ENCODE results near the gene SH3D19.
"Not testable (repeated sequence)": the region's sequence is repeated elsewhere in the genome, so short reads cannot be mapped to it uniquely, and the experiment has no call there.

SH3D19 gene

DNA sequence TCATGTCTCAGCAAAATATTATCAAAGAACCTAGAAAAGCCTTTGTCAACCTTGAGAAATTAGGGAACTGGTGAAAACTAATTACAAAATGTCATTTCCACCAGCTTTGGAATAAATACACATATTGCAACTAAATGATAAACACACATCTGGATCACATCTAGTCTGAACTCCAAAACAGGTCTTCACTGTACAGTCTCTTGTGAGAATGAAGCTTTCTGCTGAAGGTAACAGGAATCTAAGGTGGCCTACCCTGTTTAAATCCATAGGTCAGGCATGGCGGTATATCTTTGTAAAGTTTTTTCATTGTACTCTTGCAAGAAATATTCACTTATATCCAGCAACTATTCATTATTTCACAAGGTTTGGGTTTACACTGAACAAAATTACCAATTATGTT is 1.7 kb downstream of the SH3D19 start:
- Histone ChIP-seq H3K27ac (ENCODE audit: low read depth, low read length) (peak overlapping the region; percentile 91), H3K27me3 (ENCODE audit: control insufficient read depth in 1 of 2, insufficient read depth in 2 of 2, low read length in 2 of 2) (no peaks in the 10 kb centered on the region), H3K4me3 (ENCODE audit: low read depth in 1 of 2, low read length in 2 of 2) (peak overlapping the region; percentile 67 to 80), H3K9ac (ENCODE audit: low read depth in 1 of 2, low read length in 2 of 2) (peak overlapping the region; percentile 48 to 74), H3K4me1 (ENCODE audit: control insufficient read depth in 1 of 2, insufficient read depth in 2 of 2, low read length in 2 of 2) (peaks cover 16 to 17% of the 10 kb centered on the region in 2 donors), H3K36me3 (ENCODE audit: control insufficient read depth in 1 of 2, insufficient read depth in 2 of 2, low read length in 2 of 2) (no peaks in the 10 kb centered on the region), H3K9me3 (ENCODE audit: control insufficient read depth in 1 of 2, low read length in 2 of 2) (no peaks in the 10 kb centered on the region)

DNA sequence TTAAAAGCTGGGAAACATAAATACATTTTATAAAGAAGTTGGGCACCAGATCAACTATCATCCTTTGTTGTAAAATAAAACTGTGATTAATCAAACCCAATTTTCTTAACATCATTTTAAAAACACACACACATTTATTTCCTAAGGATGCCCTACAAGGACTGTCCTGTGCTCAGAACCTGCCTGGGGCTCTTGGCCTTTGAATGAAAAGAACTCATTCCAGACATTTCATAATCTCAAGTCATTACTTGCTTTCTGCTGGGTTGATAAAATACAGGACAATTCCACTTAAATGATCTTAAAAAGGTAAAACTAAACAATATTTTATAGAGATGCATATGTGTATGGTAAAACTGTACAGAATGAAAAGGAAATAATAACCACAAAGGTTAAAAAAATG is 2.8 kb downstream of the SH3D19 start:
- Histone ChIP-seq H3K9me3 (ENCODE audit: control insufficient read depth in 1 of 2, low read length in 2 of 2) (no peaks in the 10 kb centered on the region), H3K27ac (ENCODE audit: low read depth, low read length) (no peak overlapping the region), H3K4me1 (ENCODE audit: control insufficient read depth in 1 of 2, insufficient read depth in 2 of 2, low read length in 2 of 2) (peaks cover 11 to 19% of the 10 kb centered on the region in 2 donors), H3K36me3 (ENCODE audit: control insufficient read depth in 1 of 2, insufficient read depth in 2 of 2, low read length in 2 of 2) (no peaks in the 10 kb centered on the region), H3K4me3 (ENCODE audit: low read depth in 1 of 2, low read length in 2 of 2) (peak overlapping the region; percentile 67 to 80), H3K9ac (ENCODE audit: low read depth in 1 of 2, low read length in 2 of 2) (peak overlapping the region in 1 of 2 donors; percentile 49), H3K27me3 (ENCODE audit: control insufficient read depth in 1 of 2, insufficient read depth in 2 of 2, low read length in 2 of 2) (no peaks in the 10 kb centered on the region)

DNA sequence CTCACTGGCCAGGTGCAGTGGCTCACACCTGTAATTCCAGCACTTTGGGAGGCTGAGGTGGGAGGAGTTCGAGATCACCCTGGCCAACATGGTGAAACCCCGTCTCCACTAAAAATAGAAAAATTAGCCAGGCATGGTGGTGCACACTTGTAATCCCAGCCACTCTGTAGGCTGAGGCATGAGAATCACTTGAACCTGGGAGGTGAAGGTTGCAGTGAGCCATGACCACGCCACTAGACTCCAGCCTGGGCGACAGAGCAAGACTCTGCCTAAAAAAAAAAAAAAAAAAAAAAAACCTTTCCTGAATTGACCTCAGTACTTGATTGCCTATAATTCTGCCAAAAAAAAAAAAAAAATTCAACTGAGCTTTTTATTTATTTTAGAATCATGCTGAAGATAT is 3.2 kb downstream of the SH3D19 start:
- peak overlapping the region in 1 of 2 donors; percentile 80 for H3K4me3 ChIP-seq (ENCODE audit: low read depth in 1 of 2, low read length in 2 of 2)
- not testable (repeated sequence) for H3K36me3 ChIP-seq (ENCODE audit: control insufficient read depth in 1 of 2, insufficient read depth in 2 of 2, low read length in 2 of 2); H3K9ac ChIP-seq (ENCODE audit: low read depth in 1 of 2, low read length in 2 of 2); H3K27ac ChIP-seq (ENCODE audit: low read depth, low read length); H3K27me3 ChIP-seq (ENCODE audit: control insufficient read depth in 1 of 2, insufficient read depth in 2 of 2, low read length in 2 of 2); H3K9me3 ChIP-seq (ENCODE audit: control insufficient read depth in 1 of 2, low read length in 2 of 2)
- peaks cover 15 to 23% of the 10 kb centered on the region in 2 donors for H3K4me1 ChIP-seq (ENCODE audit: control insufficient read depth in 1 of 2, insufficient read depth in 2 of 2, low read length in 2 of 2)

DNA sequence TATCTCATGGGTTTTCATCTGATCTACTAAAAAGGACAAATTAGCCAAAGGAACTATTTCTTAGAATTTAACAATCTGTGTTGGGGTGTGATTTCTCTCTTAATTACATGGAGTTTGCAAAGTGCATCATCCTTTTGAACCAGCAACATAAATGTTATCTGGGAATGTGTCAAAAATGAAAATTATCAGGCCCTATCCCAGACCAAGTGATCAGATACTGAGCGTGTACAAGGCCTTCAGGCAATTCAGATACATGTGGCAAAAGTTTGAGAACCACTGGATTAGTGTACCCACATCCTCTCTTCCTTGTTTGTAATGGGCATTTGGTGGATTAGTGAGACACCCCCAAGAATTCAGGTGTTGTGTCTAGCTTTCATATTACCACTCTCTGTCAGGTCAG is 3.8 kb downstream of the SH3D19 start:
- Histone ChIP-seq H3K9me3 (ENCODE audit: control insufficient read depth in 1 of 2, low read length in 2 of 2) (no peaks in the 10 kb centered on the region), H3K4me3 (ENCODE audit: low read depth in 1 of 2, low read length in 2 of 2) (peak overlapping the region in 1 of 2 donors; percentile 38), H3K27ac (ENCODE audit: low read depth, low read length) (no peak overlapping the region), H3K36me3 (ENCODE audit: control insufficient read depth in 1 of 2, insufficient read depth in 2 of 2, low read length in 2 of 2) (no peaks in the 10 kb centered on the region), H3K27me3 (ENCODE audit: control insufficient read depth in 1 of 2, insufficient read depth in 2 of 2, low read length in 2 of 2) (no peaks in the 10 kb centered on the region), H3K9ac (ENCODE audit: low read depth in 1 of 2, low read length in 2 of 2) (no peak overlapping the region), H3K4me1 (ENCODE audit: control insufficient read depth in 1 of 2, insufficient read depth in 2 of 2, low read length in 2 of 2) (peaks cover 18 to 29% of the 10 kb centered on the region in 2 donors)

DNA sequence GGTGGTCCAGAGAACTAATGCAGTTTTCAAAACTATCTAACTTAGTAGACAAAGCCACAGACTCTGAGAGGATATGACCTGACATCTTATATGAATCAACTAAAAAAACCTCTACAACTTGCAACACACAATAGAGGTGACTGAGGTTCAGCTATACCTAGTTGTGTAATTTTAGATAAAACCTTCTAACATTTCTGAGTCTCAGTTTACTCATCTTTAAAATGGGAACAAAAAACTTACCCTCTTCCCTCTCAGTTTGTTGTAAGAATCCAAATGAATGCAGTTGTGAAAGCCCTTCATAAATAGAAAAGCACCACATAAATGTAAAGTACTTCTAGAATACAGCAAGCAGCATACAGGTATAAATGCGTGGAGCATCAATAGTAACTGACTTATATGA is 5.9 kb downstream of the SH3D19 start:
- H3K27ac ChIP-seq (ENCODE audit: low read depth, low read length) = no peak overlapping the region
- H3K4me3 ChIP-seq (ENCODE audit: low read depth in 1 of 2, low read length in 2 of 2) = no peak overlapping the region
- H3K4me1 ChIP-seq (ENCODE audit: control insufficient read depth in 1 of 2, insufficient read depth in 2 of 2, low read length in 2 of 2) = peaks cover 36 to 38% of the 10 kb centered on the region in 2 donors
- H3K9me3 ChIP-seq (ENCODE audit: control insufficient read depth in 1 of 2, low read length in 2 of 2) = no peaks in the 10 kb centered on the region
- no peak overlapping the region for H3K9ac ChIP-seq (ENCODE audit: low read depth in 1 of 2, low read length in 2 of 2)
- H3K36me3 ChIP-seq (ENCODE audit: control insufficient read depth in 1 of 2, insufficient read depth in 2 of 2, low read length in 2 of 2) = no peaks in the 10 kb centered on the region
- no peaks in the 10 kb centered on the region for H3K27me3 ChIP-seq (ENCODE audit: control insufficient read depth in 1 of 2, insufficient read depth in 2 of 2, low read length in 2 of 2)

DNA sequence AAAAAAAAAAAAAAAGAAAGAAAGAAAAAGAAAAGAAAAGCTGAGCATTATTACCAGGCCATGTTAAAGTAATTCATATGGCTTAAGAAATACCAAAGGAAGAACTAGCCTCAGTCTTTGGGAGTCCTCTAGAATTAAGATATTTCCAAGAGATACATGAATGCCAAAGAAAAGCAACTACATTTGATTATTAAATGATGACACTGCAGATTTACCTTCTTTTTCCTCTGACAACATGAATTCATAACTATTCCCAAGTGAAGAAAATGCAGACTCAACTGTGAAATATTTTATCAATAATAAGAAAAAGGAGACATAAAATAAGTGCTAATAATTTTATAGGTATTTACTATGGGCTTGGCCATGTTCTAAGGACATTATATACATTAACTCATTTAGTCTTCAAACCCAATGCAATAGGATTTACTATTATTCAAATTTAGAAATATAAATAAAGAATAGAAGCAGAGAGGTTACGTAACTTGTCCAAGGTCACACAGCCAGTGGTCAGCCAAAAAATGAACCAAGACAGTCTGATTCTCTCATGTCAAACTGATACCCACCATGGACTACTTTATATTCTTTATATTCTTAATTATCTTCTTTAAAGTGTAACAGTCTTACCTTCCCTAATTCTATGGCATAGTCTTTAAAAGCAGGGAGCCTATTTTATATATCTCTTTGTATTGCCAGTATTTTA is 6.9 kb downstream of the SH3D19 start:
- Histone ChIP-seq H3K9me3 (ENCODE audit: control insufficient read depth in 1 of 2, low read length in 2 of 2) (no peaks in the 10 kb centered on the region), H3K9ac (ENCODE audit: low read depth in 1 of 2, low read length in 2 of 2) (no peak overlapping the region), H3K36me3 (ENCODE audit: control insufficient read depth in 1 of 2, insufficient read depth in 2 of 2, low read length in 2 of 2) (no peaks in the 10 kb centered on the region), H3K4me1 (ENCODE audit: control insufficient read depth in 1 of 2, insufficient read depth in 2 of 2, low read length in 2 of 2) (peaks cover 43 to 46% of the 10 kb centered on the region in 2 donors), H3K4me3 (ENCODE audit: low read depth in 1 of 2, low read length in 2 of 2) (no peak overlapping the region), H3K27ac (ENCODE audit: low read depth, low read length) (no peak overlapping the region), H3K27me3 (ENCODE audit: control insufficient read depth in 1 of 2, insufficient read depth in 2 of 2, low read length in 2 of 2) (no peaks in the 10 kb centered on the region)

DNA sequence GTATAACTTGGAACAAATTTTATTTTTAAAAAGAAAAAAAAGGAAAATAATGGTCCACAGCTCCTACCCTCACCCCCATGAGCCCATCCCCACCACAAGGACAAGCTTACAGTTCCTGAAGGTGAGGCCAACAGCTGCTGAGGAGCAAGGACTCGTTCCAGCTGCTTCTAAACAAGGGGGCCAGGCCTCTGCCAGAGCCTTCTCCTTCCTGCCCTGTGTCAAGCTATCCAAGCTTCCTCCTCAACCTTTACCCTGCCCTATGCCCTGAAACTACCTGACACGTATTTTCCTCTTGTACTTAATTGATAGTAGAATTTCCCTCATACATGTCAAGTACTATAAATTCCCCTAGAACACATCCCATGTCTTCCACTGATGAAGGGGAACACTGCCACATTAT is 8.8 kb downstream of the SH3D19 start:
- Histone ChIP-seq H3K27ac (ENCODE audit: low read depth, low read length) (peak overlapping the region; percentile 13), H3K27me3 (ENCODE audit: control insufficient read depth in 1 of 2, insufficient read depth in 2 of 2, low read length in 2 of 2) (no peaks in the 10 kb centered on the region), H3K4me3 (ENCODE audit: low read depth in 1 of 2, low read length in 2 of 2) (peak overlapping the region in 1 of 2 donors; percentile 4), H3K9me3 (ENCODE audit: control insufficient read depth in 1 of 2, low read length in 2 of 2) (no peaks in the 10 kb centered on the region), H3K9ac (ENCODE audit: low read depth in 1 of 2, low read length in 2 of 2) (no peak overlapping the region), H3K4me1 (ENCODE audit: control insufficient read depth in 1 of 2, insufficient read depth in 2 of 2, low read length in 2 of 2) (peaks cover 40 to 52% of the 10 kb centered on the region in 2 donors), H3K36me3 (ENCODE audit: control insufficient read depth in 1 of 2, insufficient read depth in 2 of 2, low read length in 2 of 2) (no peaks in the 10 kb centered on the region)

DNA sequence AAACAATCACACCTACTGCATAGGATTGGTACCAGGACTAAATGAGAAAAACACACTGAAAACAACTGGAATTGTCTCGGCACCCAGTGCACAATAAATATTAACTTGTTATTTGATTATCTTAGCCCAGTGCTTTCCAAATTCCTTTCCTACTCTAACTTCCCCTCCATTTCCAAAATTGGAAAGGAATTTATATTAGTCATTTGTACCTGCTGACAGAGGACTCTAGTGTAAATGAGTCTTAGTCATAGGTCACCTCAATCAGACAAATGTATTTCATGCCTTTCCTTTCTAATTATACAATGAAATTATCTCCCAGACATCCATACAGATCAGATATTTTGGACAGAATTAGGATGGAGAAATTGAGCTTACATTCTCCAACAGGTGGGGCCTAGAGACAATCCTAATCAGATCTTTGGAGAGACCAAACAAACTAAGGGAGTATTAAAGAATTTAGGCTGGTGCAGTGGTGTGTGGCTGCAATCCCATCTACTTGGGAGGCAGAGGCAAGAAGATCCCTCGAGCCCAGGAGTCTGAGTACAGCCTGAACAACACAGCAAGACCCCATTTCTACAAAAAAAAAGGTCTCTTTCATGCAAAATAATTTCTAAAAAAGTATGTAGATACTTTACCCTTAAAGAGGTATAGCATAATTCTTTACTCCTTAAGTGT is 10.1 kb downstream of the SH3D19 start:
- Histone ChIP-seq H3K4me1 (ENCODE audit: control insufficient read depth in 1 of 2, insufficient read depth in 2 of 2, low read length in 2 of 2) (peaks cover 32 to 44% of the 10 kb centered on the region in 2 donors), H3K27ac (ENCODE audit: low read depth, low read length) (no peak overlapping the region), H3K27me3 (ENCODE audit: control insufficient read depth in 1 of 2, insufficient read depth in 2 of 2, low read length in 2 of 2) (no peaks in the 10 kb centered on the region), H3K9me3 (ENCODE audit: control insufficient read depth in 1 of 2, low read length in 2 of 2) (no peaks in the 10 kb centered on the region), H3K36me3 (ENCODE audit: control insufficient read depth in 1 of 2, insufficient read depth in 2 of 2, low read length in 2 of 2) (no peaks in the 10 kb centered on the region), H3K9ac (ENCODE audit: low read depth in 1 of 2, low read length in 2 of 2) (no peak overlapping the region), H3K4me3 (ENCODE audit: low read depth in 1 of 2, low read length in 2 of 2) (no peak overlapping the region)

DNA sequence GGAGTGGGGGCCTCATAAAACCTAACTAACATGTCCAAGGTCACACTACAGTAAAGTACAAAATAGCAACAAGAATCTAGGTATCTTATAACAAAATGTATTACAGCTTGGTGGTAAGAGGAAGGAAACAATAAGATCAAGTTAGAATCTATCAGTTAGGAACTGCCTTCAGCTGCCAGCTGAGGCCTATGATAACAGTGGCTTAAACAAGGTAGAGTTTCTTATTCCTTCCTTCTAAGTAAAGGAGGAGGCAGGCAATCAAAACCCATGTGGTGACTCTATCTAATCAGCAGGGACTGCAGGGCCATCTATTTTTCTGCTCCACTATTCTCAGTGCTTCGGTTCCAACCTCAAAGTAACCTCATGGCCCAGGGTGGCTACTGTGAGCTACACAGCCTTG is 10.9 kb downstream of the SH3D19 start:
- Histone ChIP-seq H3K4me1 (ENCODE audit: control insufficient read depth in 1 of 2, insufficient read depth in 2 of 2, low read length in 2 of 2) (peaks cover 32 to 44% of the 10 kb centered on the region in 2 donors), H3K27me3 (ENCODE audit: control insufficient read depth in 1 of 2, insufficient read depth in 2 of 2, low read length in 2 of 2) (no peaks in the 10 kb centered on the region), H3K9ac (ENCODE audit: low read depth in 1 of 2, low read length in 2 of 2) (no peak overlapping the region), H3K9me3 (ENCODE audit: control insufficient read depth in 1 of 2, low read length in 2 of 2) (no peaks in the 10 kb centered on the region), H3K27ac (ENCODE audit: low read depth, low read length) (peak overlapping the region; percentile 34), H3K36me3 (ENCODE audit: control insufficient read depth in 1 of 2, insufficient read depth in 2 of 2, low read length in 2 of 2) (no peaks in the 10 kb centered on the region), H3K4me3 (ENCODE audit: low read depth in 1 of 2, low read length in 2 of 2) (no peak overlapping the region)

DNA sequence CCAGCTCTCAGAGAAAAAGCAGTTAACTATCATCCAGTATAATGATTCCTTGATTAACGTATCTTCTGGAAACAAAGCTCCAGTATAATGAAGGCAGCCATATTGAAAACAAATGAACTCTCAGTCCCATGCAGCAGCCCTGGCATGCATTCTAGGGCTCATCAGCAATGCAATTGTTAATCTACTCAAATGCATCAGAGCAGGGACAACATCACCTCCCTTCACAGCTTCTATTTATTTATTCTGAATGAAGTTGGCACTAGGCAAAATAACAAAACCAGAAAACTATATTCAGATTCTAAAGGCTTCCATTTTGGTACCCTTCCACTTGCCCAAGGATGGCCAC is 11.4 kb downstream of the SH3D19 start:
- Histone ChIP-seq H3K4me3 (ENCODE audit: low read depth in 1 of 2, low read length in 2 of 2) (peak overlapping the region in 1 of 2 donors; percentile 41), H3K9ac (ENCODE audit: low read depth in 1 of 2, low read length in 2 of 2) (no peak overlapping the region), H3K27me3 (ENCODE audit: control insufficient read depth in 1 of 2, insufficient read depth in 2 of 2, low read length in 2 of 2) (no peaks in the 10 kb centered on the region), H3K9me3 (ENCODE audit: control insufficient read depth in 1 of 2, low read length in 2 of 2) (no peaks in the 10 kb centered on the region), H3K4me1 (ENCODE audit: control insufficient read depth in 1 of 2, insufficient read depth in 2 of 2, low read length in 2 of 2) (peaks cover 32 to 44% of the 10 kb centered on the region in 2 donors), H3K36me3 (ENCODE audit: control insufficient read depth in 1 of 2, insufficient read depth in 2 of 2, low read length in 2 of 2) (no peaks in the 10 kb centered on the region), H3K27ac (ENCODE audit: low read depth, low read length) (no peak overlapping the region)
